Frontal cortex (tissue), 4 donors: ENCODE measurements around the gene IL26. TPM values are rescaled to one million over a fixed set of nuclear protein-coding genes. Genes with fewer than 3 reads are reported as not detected.
"Not testable (repeated sequence)": the region's sequence is repeated elsewhere in the genome, so short reads cannot be mapped to it uniquely, and the experiment has no call there.

Experiments
- DNase-seq, 2 donors: peaks; one replicate each; pipeline ENCODE4 v3.0.0; 2012; ENCODE audit warnings: low spot score in 2 of 2
- FAIRE-seq: peaks from 2 replicates; lab custom pipeline; 2012; peaks lifted over from hg19 to GRCh38; lab: Jason Lieb, UNC
- total RNA-seq: library from RNA; depleted of rRNA; stranded (reverse); fragments of >200 nt; gene quantifications from one replicate; pipeline ENCODE4 v1.2.3, GENCODE V29; 2014
- donor health status: control.
- donor health status: control.
- donor health status: control.

IL26 gene
- total RNA-seq, 1 donor from 2014 or later: not detected

DNA sequence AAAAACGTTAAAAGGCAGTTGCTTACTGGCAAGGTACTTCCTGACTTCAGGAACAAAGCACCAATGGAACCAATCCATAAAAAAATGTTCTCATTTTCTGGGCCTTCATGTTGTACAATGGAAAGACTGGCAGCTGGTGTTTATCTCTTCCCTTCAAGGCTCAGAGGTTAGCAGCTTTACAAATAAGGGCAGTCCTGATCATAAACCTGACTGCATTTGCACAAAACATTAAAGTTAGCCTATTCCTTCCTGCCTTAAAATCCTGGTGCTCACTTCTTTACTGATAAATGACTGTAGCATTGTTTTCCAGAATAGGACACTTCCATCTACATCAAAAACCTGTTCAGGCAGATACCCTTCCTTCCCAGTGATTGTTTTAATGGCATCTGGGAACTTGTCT is 19.2 kb downstream of the IL26 start:
- DNase-seq (no peak), FAIRE-seq (no peak)

DNA sequence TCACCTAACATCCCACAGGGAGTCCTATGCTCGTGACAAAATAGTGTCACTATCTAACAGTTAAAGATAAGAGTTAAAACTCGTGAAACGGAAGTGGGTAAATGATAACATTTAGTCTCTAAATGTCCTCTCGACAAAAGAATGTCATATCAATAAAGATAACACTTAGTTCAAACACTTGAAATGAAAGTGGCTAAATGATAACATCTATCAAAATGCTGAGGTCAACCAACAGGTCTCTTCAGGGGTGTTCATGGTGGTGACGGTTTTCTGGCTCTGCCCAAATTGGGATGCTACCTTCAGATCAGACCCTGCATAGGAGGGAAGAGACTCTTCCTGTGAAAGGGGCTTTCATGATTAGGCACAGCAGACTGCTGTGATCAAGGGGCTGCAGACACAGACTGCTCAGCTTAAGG is 22.1 kb downstream of the IL26 start:
- FAIRE-seq: no peak
- DNase-seq: no peak

- FAIRE-seq: no peak
Observed at GRCh38 chr12:68200854-68201253, 24.8 kb downstream of the IL26 start.

DNA sequence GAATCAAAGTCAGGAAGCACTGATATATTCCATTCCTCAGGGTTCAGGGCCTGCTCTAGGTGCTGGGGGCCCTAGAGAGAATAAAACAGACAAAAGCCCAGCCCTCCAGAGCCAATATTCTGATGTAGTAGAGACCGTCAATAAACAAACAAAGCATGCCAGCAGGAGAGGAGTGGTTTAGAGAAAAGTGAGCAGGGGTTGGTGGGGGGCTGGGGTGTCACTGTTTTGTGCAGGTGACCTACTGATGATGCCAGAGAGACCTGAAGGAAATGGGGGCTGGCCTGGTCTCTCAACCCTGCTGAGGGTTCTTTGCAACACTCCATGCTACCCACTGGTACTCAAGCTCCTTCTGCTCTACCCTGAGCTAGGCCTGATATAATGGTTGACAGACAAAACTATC is 26.5 kb downstream of the IL26 start:
- DNase-seq (no peak), FAIRE-seq (no peak)

More at GRCh38 chr12:68200854-68201253, 24.8 kb downstream of the IL26 start:
- DNase-seq: no peak

- FAIRE-seq (no peak), DNase-seq (no peak)
Observed at GRCh38 chr12:68198507-68199086, 27.0 kb downstream of the IL26 start.

DNA sequence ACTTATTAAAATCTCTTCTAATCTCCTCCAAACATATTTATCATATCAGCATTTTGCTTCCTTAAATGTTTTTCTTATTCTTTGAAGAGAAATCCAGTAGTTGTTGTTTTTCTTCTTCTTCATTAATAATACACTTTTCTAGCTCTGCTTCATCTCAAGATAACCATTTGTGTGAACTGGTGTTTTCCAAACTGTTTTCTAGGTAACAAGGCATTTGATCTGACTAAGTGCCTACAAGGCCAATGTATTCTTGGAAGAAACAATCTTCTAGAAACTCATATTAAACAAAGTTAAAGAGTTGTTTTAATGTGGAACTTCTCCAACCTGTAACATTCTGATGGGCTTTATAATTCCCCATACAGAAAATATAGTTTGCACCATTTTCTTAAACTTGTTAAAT is 35.3 kb downstream of the IL26 start:
- DNase-seq: no peak
- no peak for FAIRE-seq

DNA sequence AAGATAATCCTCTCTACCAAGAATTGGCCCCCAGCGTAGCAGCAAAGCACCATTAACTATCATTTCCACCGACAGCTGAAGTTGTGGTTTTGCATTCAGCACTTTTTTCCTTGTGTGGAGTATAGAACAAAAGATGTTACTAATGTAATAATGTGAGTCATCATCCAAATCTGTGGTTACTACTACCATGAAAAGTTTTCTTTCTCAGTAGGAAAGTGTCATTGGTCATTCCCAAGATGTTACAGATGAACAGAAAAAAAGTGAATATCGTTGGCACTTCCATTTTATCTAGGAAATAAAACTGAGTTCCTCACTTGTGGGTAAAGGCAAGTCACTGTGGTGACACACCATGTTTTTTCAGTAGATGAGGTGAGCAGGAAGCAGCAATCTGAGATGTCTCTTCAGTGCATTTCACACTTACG is 35.8 kb downstream of the IL26 start:
- FAIRE-seq (no peak), DNase-seq (no peak)

DNA sequence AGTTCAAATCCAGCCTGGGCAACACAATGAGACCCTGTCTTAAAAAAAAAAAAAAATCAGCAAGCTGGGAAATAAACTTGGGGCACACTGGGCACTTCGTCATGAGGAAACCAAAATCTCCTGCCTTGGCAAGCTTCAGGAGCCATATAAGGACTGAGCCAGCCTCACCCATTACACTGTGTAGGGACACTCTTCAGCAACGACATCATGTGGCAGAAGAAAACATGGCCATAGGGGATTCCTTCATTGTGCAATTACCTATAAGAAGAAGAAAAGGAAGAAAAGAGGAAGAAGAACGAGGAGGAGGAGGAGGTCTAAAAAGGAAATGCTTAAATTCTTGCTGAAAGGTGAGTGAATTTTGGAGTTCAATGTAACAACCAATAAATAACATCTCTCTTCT is 40.0 kb downstream of the IL26 start:
- FAIRE-seq (no peak), DNase-seq (no peak)

DNA sequence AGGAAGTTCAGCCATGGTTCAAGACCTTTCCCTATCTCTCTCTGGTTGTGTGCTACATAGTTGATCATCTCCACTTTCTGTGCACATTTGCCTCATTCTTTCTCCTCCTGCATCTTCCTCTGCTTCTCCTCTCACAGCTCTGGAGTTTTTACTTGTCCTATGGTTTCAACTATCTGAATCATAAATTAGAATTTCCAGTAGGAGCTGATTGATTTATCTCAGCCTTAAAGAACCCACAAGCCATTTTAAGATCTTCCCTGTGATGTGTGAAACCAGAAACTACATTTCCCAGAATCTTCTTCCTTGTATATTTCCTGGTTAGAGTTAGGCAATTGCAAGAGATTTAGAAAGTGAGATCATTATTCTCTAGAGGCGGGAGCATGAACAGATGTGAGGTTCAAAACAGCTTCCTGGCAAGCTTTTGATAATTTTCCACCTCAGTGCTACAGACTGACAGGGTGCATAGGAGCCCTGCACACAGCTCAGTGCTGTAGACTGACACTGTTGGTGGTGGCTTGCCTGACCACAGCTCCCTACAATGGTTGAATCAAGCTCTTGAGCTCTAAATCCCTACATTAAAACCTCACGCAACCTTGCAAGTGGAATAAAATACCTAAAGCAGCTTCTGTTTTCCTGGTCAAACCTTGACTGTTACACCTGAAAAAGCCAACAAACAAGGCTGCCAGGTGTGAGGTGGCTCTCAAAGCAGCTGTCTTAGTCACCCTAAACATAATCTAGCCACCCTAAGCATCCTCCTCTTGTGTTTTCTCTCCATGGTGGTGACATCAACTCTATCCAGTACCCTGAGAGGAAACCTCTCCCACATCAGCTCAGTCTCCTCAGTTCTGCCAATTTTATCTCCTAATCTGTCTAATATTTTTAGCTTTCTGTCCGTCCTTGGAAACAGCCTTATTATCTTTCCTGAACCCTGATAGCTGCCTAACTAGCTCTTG is 44.5 kb downstream of the IL26 start:
- no peak for DNase-seq
- FAIRE-seq: no peak

DNA sequence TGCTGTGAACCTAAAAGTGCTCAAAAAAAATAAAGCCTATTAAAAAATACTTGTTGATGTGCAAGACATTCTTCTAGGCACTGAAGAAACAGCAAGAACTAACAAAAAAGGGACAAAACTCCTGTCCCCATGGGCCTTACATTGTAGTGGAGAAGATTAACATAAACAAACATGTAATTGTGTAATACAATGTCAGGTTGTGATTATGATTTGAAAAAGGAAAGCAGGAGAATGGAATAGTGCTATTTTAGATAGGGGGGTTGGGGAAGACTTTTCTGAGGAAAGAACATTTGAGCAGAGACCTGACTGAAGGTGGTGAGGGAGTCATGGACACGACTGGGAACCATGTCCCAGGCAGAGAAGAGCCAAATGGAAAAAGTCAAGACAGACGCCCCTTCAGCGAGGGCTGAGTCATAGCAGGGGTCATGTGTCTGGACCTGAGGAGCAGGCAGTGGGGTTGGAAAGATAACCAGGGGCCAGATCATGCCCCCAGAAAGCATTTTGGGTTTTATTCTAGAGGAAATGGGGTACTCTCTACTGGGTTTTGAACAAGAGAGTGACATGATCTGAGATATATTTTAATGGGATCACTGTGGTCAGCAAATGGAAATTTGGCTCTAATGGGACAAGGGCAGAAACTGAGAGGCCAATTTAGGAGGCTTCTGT is 46.7 kb downstream of the IL26 start:
- DNase-seq: no peak
- no peak for FAIRE-seq

DNA sequence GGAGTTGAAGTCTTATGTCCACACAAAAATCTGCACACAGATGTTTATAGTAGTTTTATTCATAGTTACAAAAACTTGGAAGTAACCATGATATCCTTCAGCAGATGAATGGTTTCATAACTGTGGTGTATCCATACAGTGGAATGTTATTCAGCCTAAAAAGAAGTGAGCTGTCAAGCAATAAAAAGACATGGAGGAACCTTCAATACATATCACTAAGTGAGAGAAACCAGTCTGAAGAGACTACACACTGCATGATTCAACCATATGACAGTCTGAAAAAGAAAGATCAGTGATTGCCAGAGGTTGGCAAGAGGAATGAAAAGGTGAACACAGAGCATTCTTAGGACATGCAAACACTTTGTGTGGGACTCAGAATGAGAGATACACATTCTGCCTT is 47.4 kb downstream of the IL26 start:
- FAIRE-seq (no peak), DNase-seq (no peak)

DNA sequence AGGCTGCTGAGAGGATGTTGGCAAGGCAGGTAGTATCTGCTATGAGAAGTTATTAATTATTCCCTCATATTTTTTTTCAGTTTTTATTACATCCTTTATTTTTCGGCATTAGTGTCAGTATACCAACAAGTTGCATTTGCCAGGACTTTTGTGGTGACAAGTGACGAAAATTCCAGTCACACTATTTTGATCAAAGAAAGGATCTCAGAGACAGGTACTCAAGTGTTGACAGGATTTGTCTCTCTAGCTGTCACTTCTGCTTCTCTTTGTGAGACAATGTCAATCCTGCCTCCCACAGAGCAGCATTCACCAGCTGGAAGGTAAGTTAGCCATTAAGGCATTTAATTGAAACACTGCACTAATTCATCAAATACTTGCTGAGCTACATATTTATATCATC is 48.0 kb downstream of the IL26 start:
- FAIRE-seq (no peak), DNase-seq (no peak)

DNA sequence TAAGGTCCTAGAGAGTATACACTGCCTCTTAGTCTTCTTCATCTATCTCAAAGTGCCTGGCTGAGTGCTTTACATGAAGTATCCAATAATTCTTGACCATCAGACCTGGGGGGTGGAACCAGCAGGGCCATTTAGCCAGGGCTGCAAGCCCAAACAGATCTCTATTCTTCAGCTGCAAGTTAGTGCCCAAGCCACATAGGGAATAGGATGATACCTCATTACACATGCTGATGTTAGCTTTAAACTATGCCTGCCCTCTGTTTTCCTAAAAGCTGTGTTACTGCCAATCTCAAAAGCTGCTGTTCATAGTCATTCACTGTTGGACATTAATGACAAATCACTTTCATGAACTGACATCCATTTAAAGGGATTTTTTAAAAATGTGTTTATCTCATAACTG is 49.4 kb downstream of the IL26 start:
- FAIRE-seq: no peak
- no peak for DNase-seq

- FAIRE-seq (no peak), DNase-seq (no peak)
Observed at GRCh38 chr12:68175557-68176061, 50.0 kb downstream of the IL26 start.

DNA sequence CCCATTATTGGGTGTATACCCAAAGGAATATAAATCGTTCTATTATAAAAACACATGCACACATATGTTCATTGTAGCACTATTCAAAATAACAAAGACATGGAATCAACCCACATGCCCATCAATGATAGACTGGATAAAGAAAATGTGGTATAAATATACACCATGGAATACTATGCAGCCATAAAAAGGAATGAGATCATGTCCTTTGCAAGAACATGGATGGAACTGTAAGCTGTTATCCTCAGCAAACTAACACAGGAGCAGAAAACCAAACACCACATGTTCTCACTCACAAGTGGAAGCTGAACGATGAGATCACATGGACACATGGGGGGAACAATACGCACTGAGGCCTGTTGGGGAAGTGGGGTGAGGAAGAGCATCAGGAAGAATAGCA is 50.8 kb downstream of the IL26 start:
- DNase-seq, FAIRE-seq: not testable (repeated sequence)

DNA sequence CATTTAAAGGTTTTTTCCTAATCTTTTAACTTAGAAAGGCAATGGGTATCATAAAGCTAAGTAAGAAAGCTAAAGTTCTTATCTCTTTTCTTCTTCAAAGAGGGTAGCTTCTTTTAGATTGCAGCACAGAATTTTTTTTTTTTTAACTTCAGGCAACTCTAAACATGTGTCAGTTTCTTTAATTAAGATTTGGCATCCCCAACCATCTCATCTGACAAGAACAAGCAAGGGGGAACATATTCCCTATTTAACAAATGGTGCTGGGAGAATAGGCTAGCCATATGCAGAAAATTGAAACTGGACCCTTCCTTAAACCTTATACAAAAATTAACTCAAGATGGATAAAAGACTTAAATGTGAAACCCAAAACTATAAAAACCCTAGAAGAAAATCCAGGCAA is 51.8 kb downstream of the IL26 start:
- DNase-seq (no peak), FAIRE-seq (no peak)

DNA sequence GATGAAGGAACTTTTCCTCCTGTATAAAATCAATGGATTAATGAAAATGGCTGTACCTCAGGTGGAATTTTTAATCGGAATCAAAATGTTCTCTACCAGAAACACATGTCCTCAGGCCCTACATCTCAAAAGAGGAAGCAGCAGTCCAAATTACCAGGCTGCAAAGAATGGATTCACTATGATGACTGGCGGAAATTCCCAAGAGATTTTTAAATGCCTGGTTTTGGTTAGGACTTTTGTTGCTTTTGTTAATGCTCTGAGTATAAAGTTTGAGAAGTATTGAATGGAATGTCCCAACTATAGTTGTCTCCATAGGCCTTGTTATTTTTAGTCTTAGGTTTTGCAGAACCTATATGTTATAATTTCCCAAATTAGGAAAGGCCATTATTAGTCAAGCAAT is 54.9 kb downstream of the IL26 start:
- FAIRE-seq: no peak
- DNase-seq: no peak

DNA sequence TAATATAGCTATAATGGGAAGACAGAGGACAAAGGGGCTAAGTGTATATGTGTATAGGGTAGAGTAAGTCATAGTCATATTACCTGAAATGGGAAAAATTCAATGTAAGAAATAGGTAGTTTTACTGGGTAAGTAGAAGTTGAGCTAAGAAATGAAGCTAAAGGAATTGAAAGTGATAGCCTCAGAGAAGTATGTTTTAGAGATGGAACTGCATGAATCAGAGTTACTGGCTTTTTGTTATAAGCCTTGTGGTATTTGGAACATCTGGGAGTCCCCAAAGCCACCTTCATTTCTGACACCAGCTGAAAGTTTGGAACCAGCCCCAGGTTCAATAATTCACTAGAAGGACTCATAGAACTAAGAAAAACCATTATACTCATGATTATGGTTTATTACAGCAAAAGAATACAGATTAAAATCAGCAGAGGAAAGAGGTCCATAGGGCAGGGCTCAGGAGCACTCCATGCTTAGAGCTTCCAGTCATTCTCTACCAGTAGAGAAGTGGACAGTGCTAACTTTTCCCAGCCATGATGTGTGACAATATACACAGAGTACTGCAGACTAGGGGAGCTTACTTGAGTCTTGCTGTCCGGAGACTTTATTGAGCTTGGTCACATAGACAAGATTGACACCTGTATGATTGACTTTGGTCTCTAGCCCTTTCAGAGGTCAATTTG is 56.3 kb downstream of the IL26 start:
- FAIRE-seq: no peak
- DNase-seq: no peak

DNA sequence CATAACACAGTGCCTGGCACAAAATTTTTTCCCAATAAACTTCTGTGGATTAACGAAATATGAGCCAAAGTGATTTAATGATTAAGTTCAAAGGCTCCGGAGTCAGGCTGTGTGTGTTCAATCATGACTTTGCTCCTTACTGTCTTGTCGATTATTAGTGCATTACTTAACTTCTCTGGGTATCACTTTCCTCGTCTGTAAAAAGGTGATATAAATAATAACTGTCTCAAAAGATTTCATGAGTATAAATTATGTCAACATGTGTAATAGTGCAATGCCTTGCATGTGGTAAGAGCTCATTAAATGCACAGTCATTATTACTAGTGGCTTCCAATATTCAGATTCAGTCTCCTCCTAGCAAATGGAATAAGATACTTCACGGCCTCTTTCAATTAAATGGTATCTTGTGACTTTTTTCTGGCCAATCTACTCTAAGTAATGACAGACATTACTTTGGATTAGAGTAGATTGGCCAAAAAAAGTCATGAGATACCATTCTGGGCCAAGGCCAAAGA is 59.2 kb downstream of the IL26 start:
- no peak for DNase-seq
- no peak for FAIRE-seq

DNA sequence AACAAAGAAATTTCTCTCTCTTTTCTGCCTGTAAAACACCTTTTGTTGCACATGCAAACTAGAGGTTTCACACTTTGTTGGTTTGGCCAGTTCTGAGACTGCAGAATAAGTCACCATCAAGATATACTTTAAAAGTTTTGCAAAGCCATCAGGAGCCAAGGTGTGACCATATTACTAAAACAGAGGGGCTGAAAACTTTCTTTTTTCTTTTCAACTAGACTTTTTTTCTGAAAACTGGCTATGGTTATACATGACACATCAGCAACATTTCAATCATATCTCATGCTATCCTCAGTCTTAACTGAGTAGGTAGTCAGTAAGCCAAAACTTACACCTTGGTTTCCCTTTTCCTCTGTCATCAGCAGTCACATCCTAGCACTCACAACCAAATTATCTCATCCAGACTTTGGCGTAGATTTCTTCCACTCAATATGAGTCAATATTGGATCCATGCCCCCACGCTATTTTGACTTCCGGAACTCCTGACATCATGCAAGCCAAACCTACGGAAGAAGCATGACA is 62.0 kb downstream of the IL26 start:
- no peak for DNase-seq
- FAIRE-seq: no peak
